Naive thymus-derived CD8-positive, alpha-beta T cell (primary cell): ENCODE results near the gene GEMIN4. TPM values are rescaled to one million over a fixed set of nuclear protein-coding genes. Genes with fewer than 3 reads are reported as not detected.

Experiments
- polyA plus RNA-seq, 3 donors: library from polyadenylated mRNA; unstranded; fragments of 300-500 nt; fragmentation: Illumina TruSeq; gene quantifications; one replicate each; pipeline ENCODE4 v1.2.3, GENCODE V29; 2021
- total RNA-seq, 8 experiments: library from RNA in 2 of 8; stranded (reverse) in 2 of 8; gene quantifications; one replicate each; pipeline ENCODE4 v1.2.3 and lab custom pipeline; 2021 to 2026

GEMIN4 gene
- total and polyA plus RNA-seq, 5 experiments from 2014 or later = 16.6 to 41.0 (median 35.1) TPM

Other genes with a start within 250 kb of the GEMIN4 start
- gene VPS53, start 37.4 kb downstream of the GEMIN4 start, total RNA-seq = 10 to 100 TPM; 76.7 to 90.1 TPM
- 1 to 10 TPM; 5.0 to 9.4 (median 8.1) TPM for gene VPS53, start 37.4 kb downstream of the GEMIN4 start, polyA plus RNA-seq
- gene TLCD3A, start 19.7 kb downstream of the GEMIN4 start, total RNA-seq = 1 to 10 TPM; 2.1 to 3.8 TPM
- gene TLCD3A, start 19.7 kb downstream of the GEMIN4 start, polyA plus RNA-seq = 1 to 10 TPM in 2 of 3 donors, under 1 TPM in 1; 0.98 to 2.0 (median 1.2) TPM
- gene GLOD4, start 30.0 kb upstream of the GEMIN4 start, total RNA-seq = 10 to 100 TPM; 79.9 to 89.7 TPM
- gene GLOD4, start 30.0 kb upstream of the GEMIN4 start, polyA plus RNA-seq = 10 to 100 TPM; 96.2 to 97.4 (median 97.2) TPM
- 10 to 100 TPM; 26.2 to 26.3 TPM for gene MRM3, start 30.1 kb upstream of the GEMIN4 start, total RNA-seq
- 10 to 100 TPM; 23.7 to 27.2 (median 23.9) TPM for gene MRM3, start 30.1 kb upstream of the GEMIN4 start, polyA plus RNA-seq
- gene NXN, start 227.5 kb upstream of the GEMIN4 start, total RNA-seq = under 1 TPM; 0.49 to 0.70 TPM
- under 1 TPM; 0.06 to 0.85 (median 0.07) TPM for gene NXN, start 227.5 kb upstream of the GEMIN4 start, polyA plus RNA-seq
- gene TIMM22, start 244.9 kb upstream of the GEMIN4 start, total RNA-seq = 10 to 100 TPM; 14.5 to 15.9 TPM
- gene TIMM22, start 244.9 kb upstream of the GEMIN4 start, polyA plus RNA-seq = 10 to 100 TPM; 20.8 to 25.2 (median 23.5) TPM